ENCODE results near the gene IL17RE.
"Not testable (repeated sequence)": the region's sequence is repeated elsewhere in the genome, so short reads cannot be mapped to it uniquely, and the experiment has no call there.

The IL17RE gene

DNA sequence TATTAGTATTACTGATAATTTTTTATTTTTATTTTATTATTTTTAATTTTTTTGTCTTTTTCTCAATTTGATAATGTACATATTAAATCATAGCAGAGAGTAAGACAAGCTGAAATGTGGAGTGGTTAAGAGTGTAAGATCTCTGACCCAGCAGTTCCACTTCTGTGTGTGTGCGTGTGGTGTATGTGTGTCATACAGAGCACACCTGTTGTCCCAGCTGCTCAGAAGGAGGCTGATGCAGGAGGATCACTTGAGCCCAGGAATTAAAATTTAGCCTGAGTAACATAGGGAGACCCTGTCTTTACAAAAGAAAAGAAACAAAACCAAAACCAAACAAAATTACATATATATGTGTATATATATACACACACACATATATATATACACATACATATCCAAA lies 21.2 kb upstream of the IL17RE start:
- DNase-seq = no peak

GRCh38 chr3:9883706-9884554 lies 18.7 kb upstream of the IL17RE start:
- no peak for DNase-seq

GRCh38 chr3:9884555-9885165 lies 18.0 kb upstream of the IL17RE start:
- DNase-seq = no peak

GRCh38 chr3:9886328-9886727 lies 16.3 kb upstream of the IL17RE start:
- DNase-seq = no peak

GRCh38 chr3:9887480-9887879 lies 15.2 kb upstream of the IL17RE start:
- DNase-seq = no peak

DNA sequence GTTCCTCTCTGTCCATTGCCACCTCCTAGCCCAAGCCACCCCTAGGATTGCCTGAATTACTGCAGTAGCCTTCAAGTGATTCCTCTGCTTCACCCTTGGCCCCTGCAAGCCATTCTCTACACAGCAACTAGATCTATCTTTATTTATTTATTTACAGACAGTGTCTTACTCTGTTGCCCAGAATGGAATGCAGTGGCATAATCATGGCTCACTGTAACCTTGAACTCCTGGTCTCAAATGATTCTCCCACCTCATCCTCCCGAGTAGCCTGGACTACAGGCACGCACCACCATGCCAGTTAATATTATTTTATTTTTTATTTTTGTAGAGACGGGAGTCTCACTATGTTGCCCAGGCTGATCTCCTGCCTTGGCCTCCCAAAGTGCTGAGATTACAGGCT lies 14.1 kb upstream of the IL17RE start:
- no peak for DNase-seq

GRCh38 chr3:9889405-9889804 lies 13.2 kb upstream of the IL17RE start:
- no peak for DNase-seq

DNA sequence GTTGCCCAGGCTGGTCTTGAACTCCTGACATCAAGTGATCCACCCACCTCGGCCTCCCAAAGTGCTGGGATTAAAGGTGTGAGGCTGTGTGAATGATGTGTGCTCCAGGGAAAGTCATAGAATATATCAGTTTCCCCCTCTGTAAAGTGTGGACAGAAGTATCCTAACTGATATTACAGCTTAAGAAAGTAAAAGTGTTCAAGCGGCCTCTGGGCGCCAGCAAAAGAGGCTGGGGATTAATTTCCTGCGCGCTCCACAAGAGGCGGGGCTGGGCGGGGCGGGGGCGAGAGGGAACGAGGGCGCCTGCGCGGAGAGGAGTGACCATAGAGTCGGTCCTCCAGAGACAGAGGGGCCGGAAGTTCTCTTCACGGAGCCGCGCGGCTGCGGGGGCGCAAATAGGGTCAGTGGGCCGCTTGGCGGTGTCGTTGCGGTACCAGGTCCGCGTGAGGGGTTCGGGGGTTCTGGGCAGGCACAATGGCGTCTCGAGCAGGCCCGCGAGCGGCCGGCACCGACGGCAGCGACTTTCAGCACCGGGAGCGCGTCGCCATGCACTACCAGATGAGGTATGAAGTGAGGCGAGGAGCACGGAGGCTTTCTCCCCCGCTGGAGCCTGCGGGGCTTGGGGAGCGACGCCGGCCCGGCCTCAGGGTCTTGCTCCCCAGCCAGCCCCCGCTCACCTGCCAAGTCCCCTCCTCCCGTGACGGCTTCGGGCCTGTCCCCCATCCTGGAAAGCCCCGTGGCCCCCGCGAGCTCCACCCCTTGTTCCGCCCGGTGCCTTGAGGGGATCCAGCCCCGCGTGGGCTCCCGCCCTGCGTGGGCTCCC lies 12.2 kb upstream of the IL17RE start, which contains the start of gene JAGN1:
Gene JAGN1, plus strand, starts transcription at position 362 of the 823 bp plus-strand sequence. Its CDS starts 113 bp downstream, at position 475.
- DNase-seq = peak; percentile 87

- no peak for DNase-seq
Measured at GRCh38 chr3:9891072-9891622, 11.5 kb upstream of the IL17RE start.

DNA sequence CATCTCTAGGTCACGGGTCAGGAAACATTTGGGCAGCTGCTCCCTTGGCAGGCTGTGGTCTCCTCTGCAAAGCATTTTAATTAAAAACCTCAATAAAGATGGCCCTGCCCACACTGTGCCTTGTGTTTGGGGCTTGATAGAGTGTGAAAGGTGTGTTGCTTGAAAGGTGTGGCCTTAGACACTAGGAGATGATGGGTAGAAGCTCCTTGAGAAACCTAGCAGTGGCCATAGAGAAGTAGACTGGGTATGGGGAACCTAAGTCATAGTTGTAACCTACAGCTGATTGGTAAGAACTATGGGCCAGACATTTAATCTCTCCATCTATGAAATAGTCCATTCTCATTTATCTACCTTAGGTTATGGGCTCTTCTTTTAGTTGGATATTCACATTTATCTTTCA lies 8.9 kb upstream of the IL17RE start:
- DNase-seq = no peak

DNA sequence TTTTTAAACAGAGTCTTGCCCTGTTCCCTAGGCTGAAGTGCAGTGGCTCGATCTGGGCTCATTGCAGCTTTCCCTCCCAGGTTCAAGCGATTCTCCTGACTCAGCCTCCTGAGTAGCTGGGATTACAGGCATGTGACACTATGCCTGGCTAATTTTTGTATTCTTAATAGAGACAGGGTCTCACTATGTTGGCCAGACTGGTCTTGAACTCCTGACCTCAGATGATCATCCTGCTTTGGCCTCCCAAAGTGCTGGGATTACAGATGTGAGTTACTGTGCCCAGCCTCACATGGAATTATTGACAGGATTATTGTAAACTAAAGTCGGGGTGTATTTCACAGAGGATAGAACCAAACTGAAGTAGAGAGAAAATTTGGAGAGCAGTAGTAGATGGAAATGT lies 6.9 kb upstream of the IL17RE start:
- not testable (repeated sequence) for DNase-seq

- DNase-seq = not testable (repeated sequence)
Measured at GRCh38 chr3:9896755-9897407, 5.8 kb upstream of the IL17RE start.

DNA sequence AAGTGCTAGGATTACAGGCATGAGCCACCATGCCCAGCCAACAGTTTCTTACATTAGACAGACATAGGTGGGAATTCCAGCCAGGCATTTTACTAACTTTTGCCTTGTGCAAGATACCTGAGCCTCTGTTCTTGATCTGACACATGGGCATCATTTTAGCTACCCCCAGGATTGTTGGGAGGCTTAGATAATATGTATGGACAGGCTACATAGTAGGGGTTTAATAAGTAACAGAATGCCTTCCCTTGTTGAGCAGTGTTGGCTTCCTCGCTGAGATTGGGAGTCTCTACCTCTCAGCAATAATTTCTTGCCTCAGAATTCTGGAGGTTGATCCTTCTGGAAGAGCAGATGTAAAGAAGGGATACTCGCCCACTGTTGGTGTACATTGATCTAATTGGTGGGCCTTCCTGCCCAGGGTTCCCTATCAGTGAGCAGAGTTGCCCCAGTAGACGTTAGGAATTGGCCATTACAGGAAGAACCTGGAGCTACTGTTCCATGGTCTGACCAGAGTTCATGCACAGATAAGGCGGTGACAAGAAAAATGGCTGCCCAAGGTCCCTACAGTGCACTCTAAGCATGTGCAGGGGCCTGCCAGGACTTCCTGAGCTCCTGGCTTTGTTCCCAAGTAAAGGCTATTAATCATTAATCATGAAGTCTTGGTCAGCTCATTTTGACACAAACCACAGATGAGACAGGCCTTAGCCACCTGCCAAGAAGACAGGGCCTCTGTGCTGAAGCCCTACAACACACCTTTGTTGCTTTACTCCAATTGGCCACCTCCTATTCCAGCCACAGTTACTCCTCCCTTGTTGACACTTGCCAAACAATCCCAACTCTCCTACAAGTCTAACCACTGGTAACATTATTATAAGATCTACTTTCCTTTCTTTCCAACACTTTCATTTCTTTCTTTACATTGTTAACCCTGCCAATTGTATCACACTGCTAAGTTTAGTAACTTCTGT lies 5.0 kb upstream of the IL17RE start:
- peak; percentile 35 for DNase-seq

DNA sequence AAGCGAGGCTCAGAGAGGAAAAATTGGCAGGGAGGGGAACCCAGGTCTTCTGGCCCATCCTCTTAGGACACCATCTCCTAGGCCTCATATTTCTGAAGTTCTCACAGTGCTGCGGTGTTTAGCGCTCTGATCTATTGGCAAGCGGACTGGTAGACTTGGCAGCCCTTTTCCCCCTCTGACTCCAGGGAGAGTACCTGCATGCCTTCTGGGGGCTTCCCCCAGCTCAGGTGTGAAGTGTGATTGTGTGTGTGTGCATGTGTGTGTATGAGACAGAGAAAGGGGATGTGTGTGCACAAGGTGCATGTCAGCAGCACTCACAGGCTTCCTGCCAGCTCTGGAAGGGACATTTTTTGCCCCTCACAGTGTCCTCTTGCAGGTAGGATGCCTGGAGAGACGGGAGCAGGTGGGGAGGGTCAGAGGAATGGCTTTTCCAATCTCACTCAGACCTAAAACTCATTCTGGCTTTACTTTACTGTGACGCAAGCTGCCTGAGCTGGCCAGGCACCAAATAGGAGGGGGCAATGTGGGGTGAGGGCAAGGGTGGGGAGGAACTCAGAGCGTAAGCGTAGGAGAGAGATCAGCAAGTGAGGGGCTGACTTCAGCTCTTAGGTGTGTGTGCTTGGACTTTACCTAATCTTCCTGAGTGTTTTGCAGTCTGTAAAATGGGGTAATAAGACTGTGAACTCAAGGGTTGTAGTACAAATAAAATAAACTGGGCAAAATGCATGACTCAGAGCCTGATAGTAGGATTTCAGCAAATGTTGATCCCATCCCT lies 4.0 kb upstream of the IL17RE start:
- DNase-seq = no peak

- no peak for DNase-seq
Measured at GRCh38 chr3:9899289-9899791, 3.3 kb upstream of the IL17RE start.

DNA sequence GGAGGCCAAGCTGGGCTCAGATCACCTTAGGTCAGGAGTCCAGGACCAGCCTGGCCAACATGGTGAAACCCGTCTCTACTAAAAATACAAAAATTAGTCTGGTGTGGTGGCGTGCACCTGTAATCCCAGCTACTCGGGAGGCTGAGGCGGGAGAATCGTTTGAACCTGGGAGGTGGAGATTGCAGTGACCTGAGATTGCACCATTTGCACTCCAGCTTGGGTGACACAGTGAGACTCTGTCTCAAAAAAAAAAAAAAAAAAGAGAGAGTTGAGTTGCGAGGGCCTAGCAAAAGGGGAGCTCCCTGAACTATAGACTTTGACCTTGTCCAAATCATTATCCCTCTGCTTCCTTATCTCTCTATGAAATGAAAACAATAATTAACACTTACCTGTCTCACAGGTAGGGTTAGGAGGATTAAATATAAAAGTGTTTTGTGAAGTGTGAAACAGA lies 1.7 kb upstream of the IL17RE start:
- DNase-seq = not testable (repeated sequence)

DNA sequence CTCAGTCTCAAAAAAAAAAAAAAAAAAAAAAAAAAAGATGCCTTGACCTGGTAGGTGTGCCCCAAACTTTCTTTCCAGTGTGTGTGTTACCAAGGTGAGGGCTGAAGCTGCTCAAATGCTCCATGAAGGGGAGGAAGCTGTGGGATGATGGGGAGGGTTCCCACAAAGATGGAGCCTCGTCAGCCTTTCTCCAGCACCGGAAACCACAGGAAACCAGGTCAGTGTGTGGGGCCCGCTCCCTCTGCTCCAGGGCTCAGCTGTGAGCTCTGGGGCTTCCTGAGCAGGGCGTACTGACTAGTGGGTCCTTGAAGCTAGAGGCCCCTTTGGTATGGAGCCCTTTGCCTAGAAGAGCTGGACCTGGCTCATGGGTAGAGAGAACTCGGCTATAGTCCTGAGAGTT lies 681 bp upstream of the IL17RE start:
- no peak for DNase-seq

GRCh38 chr3:9903238-9903624 lies 583 bp downstream of the IL17RE start:
- DNase-seq = peak; percentile 25

DNA sequence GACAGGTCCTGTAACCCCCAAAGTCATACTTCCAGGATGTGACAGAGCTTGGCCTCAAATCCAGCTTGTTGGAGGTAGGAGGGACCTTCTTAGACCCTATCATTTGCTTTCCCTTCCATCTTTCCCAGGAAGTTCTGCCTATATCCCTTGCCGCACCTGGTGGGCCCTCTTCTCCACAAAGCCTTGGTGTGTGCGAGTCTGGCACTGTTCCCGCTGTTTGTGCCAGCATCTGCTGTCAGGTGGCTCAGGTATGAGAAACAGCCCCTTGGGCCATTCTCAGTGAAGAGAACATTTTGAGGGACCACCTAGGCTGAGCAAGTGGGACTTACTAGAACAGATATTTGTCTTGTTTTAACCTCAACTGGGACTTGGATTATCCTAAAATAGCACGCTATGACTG lies 1.3 kb downstream of the IL17RE start:
- peak; percentile 45 for DNase-seq

- no peak for DNase-seq
Measured at GRCh38 chr3:9906480-9906879, 3.8 kb downstream of the IL17RE start.

Measured in NCI-H2029 (cell line).